Activated naive CD4-positive, alpha-beta T cell treated with Interleukin-2 at 50 U/mL for 16 hours (primary cell): Measurements from ENCODE around the gene LRRK1.

Experiments
- DNase-seq: peaks from one replicate; pipeline ENCODE4 v3.0.0-alpha.2; 2020

The LRRK1 gene

DNA sequence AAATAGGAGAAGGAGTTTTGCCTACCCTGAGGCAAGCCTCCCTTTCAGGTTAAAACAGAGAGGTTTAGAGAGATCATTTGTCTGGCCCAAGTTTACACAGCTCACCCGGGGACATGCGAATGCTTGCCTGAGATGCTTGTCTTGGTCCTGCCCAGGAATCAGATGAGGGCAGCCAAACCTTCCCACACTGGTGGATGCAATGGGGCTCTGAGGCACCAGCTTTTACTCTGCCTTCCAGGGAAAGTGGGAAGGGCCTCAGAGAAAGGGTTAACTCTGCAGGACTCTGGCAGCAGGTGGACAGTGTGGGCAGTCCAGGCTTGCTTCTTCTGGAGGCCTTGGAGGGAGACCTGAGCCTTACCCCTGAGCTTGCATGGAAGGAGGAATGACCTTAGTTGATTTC, 90.0 kb downstream of the LRRK1 start:
- no peak for DNase-seq

GRCh38 chr15:101010781-101011180, 91.6 kb downstream of the LRRK1 start:
- no peak for DNase-seq

- no peak for DNase-seq
These were observed 93.4 kb downstream of the LRRK1 start for GRCh38 chr15:101012326-101013200.

GRCh38 chr15:101013201-101013550, 94.0 kb downstream of the LRRK1 start:
- DNase-seq, result no peak

- no peak for DNase-seq
These were observed 94.9 kb downstream of the LRRK1 start for GRCh38 chr15:101013769-101014675.

DNA sequence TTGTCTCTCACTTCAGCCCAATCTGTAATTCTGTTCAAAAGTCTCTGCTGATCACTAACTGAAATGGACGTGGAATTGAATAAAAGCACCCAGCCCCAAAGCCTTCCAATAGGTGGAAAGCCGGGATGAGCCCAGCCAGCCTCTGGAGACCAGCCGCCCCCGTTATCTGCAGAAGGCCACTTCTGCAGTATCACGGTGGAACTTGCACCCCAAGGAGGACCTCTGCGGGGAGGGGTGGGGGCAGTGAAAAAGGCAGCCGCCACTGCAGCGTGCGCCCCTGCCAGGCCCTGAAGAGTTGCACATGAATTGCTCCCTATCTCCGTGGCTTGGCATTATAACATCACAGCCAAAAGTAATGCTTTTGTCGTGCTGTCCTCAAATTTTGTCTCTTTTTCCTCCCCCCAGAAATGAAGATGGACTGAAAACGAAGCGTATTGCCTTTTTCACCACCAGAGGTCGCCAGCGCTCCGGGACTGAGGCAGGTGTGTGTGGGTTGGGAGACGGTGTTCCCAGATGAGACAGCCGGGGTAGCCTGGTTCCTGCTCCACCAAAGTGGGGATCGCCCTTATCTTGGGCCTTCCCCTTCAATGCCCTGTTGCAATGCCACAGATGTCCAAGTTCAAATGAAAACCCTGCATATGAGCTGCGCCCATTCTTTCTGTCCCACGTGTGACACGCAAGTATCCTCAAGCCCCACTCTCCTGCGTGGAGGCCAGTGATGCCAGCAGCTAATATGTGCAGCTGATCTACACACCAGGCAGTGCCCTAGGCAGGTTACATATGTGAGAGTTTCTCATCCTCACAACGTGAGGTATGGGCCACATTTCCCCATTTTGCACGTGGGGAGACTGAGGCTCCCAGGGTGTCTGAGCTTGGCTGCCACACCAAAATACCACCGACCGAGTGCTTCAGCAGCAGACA, 96.0 kb downstream of the LRRK1 start:
- peak; percentile 70 for DNase-seq

- no peak for DNase-seq
These were observed 97.4 kb downstream of the LRRK1 start for GRCh38 chr15:101016581-101016980.

GRCh38 chr15:101017093-101017754, 98.1 kb downstream of the LRRK1 start:
- no peak for DNase-seq

DNA sequence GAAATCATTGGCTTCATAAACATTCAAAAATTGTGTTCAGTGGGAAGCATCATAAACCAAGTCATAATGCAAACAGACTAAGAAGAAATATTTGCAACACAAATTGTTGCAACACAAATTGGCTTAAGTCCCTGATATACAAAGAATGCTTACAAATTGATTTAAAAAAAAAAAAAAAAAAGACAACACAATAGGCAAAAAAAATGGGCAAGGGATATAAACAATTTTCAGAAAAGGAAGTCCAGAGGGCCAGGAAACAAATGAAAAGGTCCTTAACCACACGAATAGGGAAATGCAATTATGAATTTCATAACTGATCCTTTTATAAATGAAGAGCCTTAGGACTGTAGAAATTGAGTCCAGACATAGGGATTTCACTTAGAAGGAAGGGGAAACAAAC, 98.9 kb downstream of the LRRK1 start:
- DNase-seq, result no peak

DNA sequence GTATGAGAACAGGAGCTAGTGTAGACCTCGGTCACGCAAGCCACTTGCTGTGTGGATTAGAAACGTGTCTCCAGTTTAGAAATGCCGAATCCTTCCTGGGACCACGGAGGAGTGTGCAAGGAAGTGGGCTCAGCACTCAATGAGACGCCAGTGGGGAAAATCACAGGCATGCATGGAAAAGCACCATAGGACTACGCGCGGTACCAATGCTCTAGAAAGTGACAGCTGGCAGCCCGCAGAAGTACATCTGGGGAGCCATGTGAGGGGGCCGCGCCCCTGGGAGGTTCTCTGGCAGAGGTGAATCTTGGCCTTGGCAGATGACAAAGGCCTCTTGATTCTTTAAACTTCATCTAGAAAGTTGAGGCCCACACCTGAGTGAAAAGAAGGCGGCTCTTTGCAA, 99.3 kb downstream of the LRRK1 start:
- DNase-seq, result no peak

DNA sequence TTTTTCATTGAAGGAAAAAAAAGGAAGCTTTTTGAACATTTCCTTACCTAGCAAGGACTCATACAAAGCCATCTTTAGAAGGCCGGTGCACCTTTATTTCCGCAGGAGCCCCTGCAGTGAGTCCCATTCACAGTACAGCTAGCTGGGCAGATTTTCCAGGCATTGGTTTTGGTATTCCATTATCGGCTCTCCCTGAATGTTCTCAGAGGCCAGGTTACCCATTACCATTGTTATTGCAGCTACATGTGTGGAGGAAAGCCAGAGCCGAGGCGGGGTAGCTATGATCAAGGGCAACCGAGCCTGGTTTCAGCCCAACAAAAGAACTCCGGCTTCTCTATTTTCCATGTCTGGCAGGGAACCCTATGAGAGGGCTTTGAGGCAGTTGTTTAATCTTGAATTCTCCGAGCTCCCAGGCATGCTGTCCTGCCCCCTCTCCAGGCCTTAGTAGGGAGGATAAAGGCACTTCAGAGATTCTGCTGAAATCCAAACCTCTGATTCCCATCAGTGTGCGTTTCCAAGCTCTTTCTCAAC, 100.3 kb downstream of the LRRK1 start:
- DNase-seq, result no peak

GRCh38 chr15:101020451-101020850, 101.3 kb downstream of the LRRK1 start:
- DNase-seq, result no peak

DNA sequence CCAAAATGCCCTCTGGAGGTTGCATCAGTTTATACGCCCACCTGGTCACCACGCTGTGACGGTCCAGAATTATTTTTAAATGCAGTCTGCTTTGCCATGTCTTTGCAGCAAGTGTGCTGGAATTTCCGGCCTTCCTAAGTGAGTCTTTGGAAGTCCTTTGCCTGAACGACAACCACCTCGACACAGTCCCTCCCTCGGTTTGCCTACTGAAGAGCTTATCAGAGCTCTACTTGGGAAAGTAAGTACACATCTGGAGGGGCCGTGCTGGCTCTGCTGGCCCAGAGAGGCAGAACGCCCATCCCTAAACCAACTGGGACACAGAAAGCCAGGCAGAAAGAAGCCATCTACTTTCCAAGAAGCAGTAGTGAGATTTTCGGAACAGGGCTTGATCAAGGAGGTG, 101.8 kb downstream of the LRRK1 start:
- no peak for DNase-seq

DNA sequence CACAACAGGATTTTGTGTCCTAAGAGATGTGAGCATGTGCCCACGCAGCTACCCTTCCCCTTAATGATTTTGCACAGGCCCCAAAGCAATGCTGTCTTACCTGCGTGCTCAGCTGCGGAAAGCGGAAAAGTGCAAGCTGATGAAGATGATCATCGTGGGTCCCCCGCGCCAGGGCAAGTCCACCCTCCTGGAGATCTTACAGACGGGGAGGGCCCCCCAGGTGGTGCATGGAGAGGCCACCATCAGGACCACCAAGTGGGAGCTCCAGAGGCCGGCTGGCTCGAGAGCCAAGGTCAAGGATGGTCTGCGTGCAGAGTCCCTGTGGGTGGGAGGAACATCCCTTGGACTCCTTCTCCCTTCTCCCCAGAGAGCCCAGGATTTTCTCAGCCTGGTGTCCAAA, 103.1 kb downstream of the LRRK1 start:
- DNase-seq, result no peak

DNA sequence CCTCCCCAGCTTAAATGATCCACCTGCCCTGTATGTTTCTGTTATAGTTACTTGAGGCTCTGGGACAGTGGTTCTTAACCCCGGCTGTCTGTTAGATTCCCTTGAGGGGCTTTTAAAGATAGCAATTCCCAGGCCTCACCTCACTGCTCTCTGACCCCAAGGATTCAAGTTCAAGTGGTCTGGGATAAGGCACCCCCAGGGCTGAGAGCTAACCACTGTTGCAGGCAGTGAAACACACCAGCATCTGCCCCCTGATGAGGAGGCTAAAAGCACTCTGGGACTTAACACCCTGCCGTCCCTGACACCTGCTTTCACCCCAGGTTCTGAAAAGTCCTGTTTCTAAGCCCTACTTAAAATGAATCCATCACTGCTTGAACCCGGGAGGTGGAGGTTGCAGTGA, 103.7 kb downstream of the LRRK1 start:
- no peak for DNase-seq

GRCh38 chr15:101023501-101024072, 104.4 kb downstream of the LRRK1 start:
- DNase-seq, result no peak

- DNase-seq, result no peak
These were observed 105.0 kb downstream of the LRRK1 start for GRCh38 chr15:101024073-101024695.

GRCh38 chr15:101024706-101025500, 105.7 kb downstream of the LRRK1 start:
- DNase-seq, result no peak

GRCh38 chr15:101025501-101025885, 106.3 kb downstream of the LRRK1 start:
- no peak for DNase-seq

GRCh38 chr15:101025896-101026631, 106.9 kb downstream of the LRRK1 start:
- DNase-seq, result no peak
